CD4-positive, alpha-beta T cell (primary cell): ENCODE measurements around the gene CCDC154. TPM values are rescaled to one million over a fixed set of nuclear protein-coding genes. Genes with fewer than 3 reads are reported as not detected.
"Not testable (repeated sequence)": the region's sequence is repeated elsewhere in the genome, so short reads cannot be mapped to it uniquely, and the experiment has no call there.

Source experiments
- ATAC-seq: fragments of 200-7000 bp; cut with Tn5 transposase; one replicate; pipeline ENCODE4 v1.10.0; 2022; ENCODE audit warnings: mild to moderate bottlenecking; ENCODE audit not compliant: poor library complexity
- CTCF ChIA-PET: fragments of 350-600 bp; sonication (Branson Sonifier 250); formaldehyde crosslinking; loops from one replicate; lab custom pipeline; 2021; ENCODE audit warnings: antibody characterized with exemption, inconsistent platforms; lab: Charles Lee
- POLR2A ChIA-PET: fragments of 350-600 bp; sonication (Branson Sonifier 250); formaldehyde crosslinking; loops from one replicate; lab custom pipeline; 2021; ENCODE audit warnings: antibody characterized with exemption, inconsistent platforms; lab: Charles Lee
- DNase-seq, 14 experiments: peaks; one replicate each; pipeline ENCODE4 v3.0.0-alpha.2; 2013 to 2020; ENCODE audit warnings: mixed read lengths in 2 of 14
- H3K27ac ChIP-seq, 2 donors: one replicate each; pipeline versions ENCODE4 v1.5.1 to v1.7.0; 2013; ENCODE audit warnings: low read length in 2 of 2, low read depth in 1 of 2, mild to moderate bottlenecking in 1 of 2
- H3K27me3 ChIP-seq, 2 experiments: 1 replicate in 1 of 2; 2 replicates in 1 of 2; pipeline versions ENCODE4 v1.6.1 to v1.7.0; 2013; ENCODE audit warnings: low read length in 2 of 2, control low read depth in 1 of 2, mild to moderate bottlenecking in 1 of 2, moderate library complexity in 1 of 2; ENCODE audit not compliant: insufficient read depth in 2 of 2, control insufficient read depth in 1 of 2
- H3K36me3 ChIP-seq: one replicate; pipeline ENCODE4 v1.6.1; 2013; ENCODE audit warnings: low read length, control low read depth; ENCODE audit not compliant: insufficient read depth
- H3K4me1 ChIP-seq: one replicate; pipeline ENCODE4 v1.6.1; 2013; ENCODE audit warnings: low read length, control low read depth; ENCODE audit not compliant: insufficient read depth
- H3K4me3 ChIP-seq: one replicate; pipeline ENCODE4 v1.5.1; 2013; ENCODE audit warnings: mild to moderate bottlenecking, low read length, moderate library complexity
- H3K9me3 ChIP-seq, 2 experiments: 1 replicate in 1 of 2; 2 replicates in 1 of 2; pipeline versions ENCODE4 v1.6.1 to v1.7.0; 2013; ENCODE audit warnings: low read length in 2 of 2, mild to moderate bottlenecking in 2 of 2, control low read depth in 1 of 2, moderate library complexity in 1 of 2; ENCODE audit not compliant: control insufficient read depth in 1 of 2, insufficient read depth in 1 of 2
- H3K27ac Mint-ChIP-seq: one replicate; pipeline ENCODE4 v1.8.0; 2020; ENCODE audit warnings: mixed read lengths
- H3K27me3 Mint-ChIP-seq: one replicate; pipeline ENCODE4 v1.8.0; 2021; ENCODE audit warnings: mixed read lengths
- H3K36me3 Mint-ChIP-seq: one replicate; pipeline ENCODE4 v1.8.0; 2021; ENCODE audit warnings: low read depth, mixed read lengths
- H3K4me1 Mint-ChIP-seq: one replicate; pipeline ENCODE4 v1.8.0; 2021; ENCODE audit warnings: low read depth, mixed read lengths
- H3K4me3 Mint-ChIP-seq: one replicate; pipeline ENCODE4 v1.8.0; 2020; ENCODE audit warnings: mild to moderate bottlenecking, mixed read lengths
- H3K9me3 Mint-ChIP-seq: one replicate; pipeline ENCODE4 v1.8.0; 2020; ENCODE audit warnings: mixed read lengths
- intact Hi-C, 2 experiments: fragments of 100-400 bp; cut with DNase I in 1 of 2; cut with micrococcal nuclease in 1 of 2; formaldehyde crosslinking; loops; one replicate each; pipeline versions ENCODE4 v1.15.1 to v1.9.0; 2023 to 2025; cut with DNase I, micrococcal nuclease
- total RNA-seq, 174 experiments: library from RNA in 2 of 174; stranded (reverse) in 2 of 174; gene quantifications; one replicate each; pipeline ENCODE4 v1.2.3 and lab custom pipeline; 2021 to 2026
- TF ChIP-seq, protein P1 (sequence below): fragments of 200-600 bp; IDR thresholded peaks from one replicate; pipeline ENCODE4 v1.8.0; 2022; ENCODE audit warnings: antibody characterized with exemption, mild to moderate bottlenecking

CCDC154 gene
- total RNA-seq, 2 experiments from 2014 or later: 2.9 to 3.0 TPM

DNA sequence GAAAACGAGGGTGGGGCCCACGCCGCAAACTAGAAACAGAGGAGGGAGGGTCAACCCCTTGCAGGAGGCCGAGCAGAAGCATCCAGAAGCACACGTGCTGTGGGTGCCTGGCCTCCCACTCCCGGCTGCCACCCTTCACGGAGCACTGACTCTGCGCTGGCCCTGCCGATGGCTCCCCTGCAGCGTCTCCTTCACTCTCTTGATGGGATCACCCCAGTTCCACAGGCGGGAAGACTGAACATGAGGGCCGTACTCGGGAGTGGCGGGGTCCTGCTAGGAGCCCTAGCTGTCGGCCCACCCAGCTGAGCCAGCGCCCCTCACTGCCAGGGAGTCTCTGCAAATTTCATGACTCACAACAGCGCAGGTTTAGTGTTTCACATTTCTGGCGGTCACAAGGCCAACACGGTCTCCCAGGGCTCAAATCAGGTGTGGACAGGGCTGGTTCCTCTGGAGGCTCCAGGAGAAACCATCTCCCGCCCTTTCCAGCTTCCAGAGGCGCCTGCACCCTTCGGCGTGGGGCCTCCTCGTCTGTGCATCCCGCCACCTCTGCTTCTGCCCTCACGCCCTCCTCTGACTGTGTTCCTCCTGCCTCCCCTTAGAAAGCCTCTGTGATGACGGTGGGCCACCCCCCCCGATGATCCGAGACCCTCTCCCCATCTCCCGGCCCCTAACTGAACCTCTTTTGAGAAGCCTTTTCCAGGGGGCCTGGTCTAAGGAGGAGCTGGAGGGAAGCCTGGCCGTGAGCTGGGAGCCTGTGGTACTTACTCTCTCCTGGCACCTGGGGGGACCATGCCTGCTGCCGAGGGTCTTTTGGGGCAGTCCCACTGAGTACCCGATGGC lies 42.4 kb upstream of the CCDC154 start:
- no peaks in the 10 kb centered on the region for H3K36me3 Mint-ChIP-seq
- H3K4me1 ChIP-seq: no peaks in the 10 kb centered on the region
- no peaks in the 10 kb centered on the region for H3K27me3 ChIP-seq
- ChIA-PET POLR2A (interaction anchor here (0.6 kb wide), 1 partner anchor 49 kb away, joined by 3 read pairs; no protein-coding TSS in a partner anchor), CTCF (no interaction called here)
- H3K27ac Mint-ChIP-seq: no peak overlapping the region
- H3K9me3 Mint-ChIP-seq: no peaks in the 10 kb centered on the region
- intact Hi-C loops: no loop called here
- no peak overlapping the region for H3K4me3 Mint-ChIP-seq
- H3K9me3 ChIP-seq: peaks cover 0 to 7% of the 10 kb centered on the region in 2 experiments
- TF ChIP-seq, protein P1, sequence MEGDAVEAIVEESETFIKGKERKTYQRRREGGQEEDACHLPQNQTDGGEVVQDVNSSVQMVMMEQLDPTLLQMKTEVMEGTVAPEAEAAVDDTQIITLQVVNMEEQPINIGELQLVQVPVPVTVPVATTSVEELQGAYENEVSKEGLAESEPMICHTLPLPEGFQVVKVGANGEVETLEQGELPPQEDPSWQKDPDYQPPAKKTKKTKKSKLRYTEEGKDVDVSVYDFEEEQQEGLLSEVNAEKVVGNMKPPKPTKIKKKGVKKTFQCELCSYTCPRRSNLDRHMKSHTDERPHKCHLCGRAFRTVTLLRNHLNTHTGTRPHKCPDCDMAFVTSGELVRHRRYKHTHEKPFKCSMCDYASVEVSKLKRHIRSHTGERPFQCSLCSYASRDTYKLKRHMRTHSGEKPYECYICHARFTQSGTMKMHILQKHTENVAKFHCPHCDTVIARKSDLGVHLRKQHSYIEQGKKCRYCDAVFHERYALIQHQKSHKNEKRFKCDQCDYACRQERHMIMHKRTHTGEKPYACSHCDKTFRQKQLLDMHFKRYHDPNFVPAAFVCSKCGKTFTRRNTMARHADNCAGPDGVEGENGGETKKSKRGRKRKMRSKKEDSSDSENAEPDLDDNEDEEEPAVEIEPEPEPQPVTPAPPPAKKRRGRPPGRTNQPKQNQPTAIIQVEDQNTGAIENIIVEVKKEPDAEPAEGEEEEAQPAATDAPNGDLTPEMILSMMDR: no peak
- ATAC-seq: no peak
- H3K27me3 Mint-ChIP-seq: no peaks in the 10 kb centered on the region
- H3K36me3 ChIP-seq: no peaks in the 10 kb centered on the region
- DNase-seq: no peak
- H3K4me3 ChIP-seq: no peak overlapping the region
- no peaks in the 10 kb centered on the region for H3K4me1 Mint-ChIP-seq
- no peak overlapping the region for H3K27ac ChIP-seq

DNA sequence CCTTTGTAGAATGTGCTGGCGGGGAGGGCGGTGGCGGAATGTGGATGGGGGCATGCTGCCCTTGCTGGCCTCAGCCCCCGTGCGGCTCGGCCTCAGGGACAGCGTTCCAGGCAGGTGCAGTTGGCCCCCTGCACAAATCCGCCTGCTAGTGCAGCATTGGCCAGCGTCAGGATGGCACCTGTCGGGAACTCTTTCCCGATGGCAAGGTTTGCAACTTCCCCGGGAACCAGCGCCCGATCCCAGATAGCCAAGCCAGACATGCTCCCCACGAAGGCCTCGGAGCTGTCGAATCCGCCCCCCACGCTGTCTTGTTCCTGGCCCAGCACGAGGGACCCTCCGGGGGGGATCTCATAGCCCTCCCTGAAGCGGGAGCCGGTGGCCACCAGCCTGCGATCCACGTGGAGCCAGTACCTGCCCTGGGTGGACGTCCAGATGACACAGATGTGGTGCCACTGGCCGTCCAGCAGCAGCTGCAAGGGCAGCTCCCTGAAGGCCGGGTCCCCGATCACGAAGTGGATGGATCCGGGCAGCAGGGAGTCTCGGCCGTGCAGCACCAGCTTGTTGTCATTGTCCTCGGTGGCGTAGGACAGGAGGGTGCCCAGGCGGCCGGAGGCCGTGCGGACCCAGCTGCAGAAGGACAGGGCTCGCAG lies 41.6 kb upstream of the CCDC154 start:
- Mint-ChIP-seq H3K27me3 (no peaks in the 10 kb centered on the region), H3K4me3 (no peak overlapping the region), H3K4me1 (no peaks in the 10 kb centered on the region), H3K36me3 (no peaks in the 10 kb centered on the region), H3K27ac (no peak overlapping the region), H3K9me3 (no peaks in the 10 kb centered on the region)
- ATAC-seq (no peak), DNase-seq (no peak)
- H3K27ac ChIP-seq: no peak overlapping the region
- CTCF ChIA-PET: no interaction called here
- TF ChIP-seq, protein P1: no peak
- H3K9me3 ChIP-seq: peaks cover 0 to 7% of the 10 kb centered on the region in 2 experiments
- POLR2A ChIA-PET: no interaction called here
- no peak overlapping the region for H3K4me3 ChIP-seq
- H3K36me3 ChIP-seq: no peaks in the 10 kb centered on the region
- H3K4me1 ChIP-seq: no peaks in the 10 kb centered on the region
- intact Hi-C loops: no loop called here
- H3K27me3 ChIP-seq: no peaks in the 10 kb centered on the region

DNA sequence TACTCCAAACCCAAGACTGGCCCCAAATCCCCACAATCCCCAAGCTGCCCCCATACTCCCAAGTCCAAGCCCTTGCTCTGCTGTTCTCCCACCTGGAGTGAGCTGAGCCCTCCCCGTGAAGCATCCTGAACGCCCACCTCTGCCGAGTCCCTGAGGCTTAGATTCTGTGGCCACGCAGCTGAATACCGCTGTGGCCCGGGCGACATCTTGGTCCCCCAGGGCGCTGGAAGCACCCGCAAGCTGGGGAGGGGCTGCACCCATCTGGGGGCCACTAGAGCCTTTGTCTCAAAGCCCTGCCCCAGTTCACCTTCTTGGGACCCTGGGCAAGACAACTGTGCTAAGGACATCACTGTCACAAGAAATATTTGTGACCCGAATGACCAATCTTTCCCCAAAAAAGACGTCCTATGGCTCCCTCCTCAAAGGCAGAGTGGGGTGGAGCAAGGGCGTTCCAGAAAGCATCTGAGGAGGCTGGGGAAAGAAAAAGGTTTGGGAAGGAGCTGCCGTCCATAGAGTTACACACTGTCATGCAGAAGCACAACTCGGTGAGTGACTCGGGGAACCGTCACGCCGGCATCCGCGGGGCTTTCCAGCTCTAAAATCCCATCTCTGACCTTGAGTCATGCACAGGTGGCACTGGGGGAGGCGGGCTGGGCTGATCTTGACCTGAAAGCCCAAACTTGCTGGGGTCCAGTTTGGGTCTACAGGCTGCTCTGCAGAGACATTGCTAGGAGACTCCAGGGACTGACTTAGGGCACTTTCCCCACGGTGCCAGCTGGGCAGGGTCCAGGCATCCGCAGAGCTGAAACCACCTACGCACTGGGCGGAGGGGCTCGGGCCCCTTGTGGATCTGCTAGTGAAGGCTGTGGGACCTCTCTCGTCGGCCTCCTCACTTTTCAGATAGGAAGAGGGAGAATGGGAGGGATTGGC lies 37.8 kb upstream of the CCDC154 start:
- H3K9me3 ChIP-seq: peaks cover 0 to 7% of the 10 kb centered on the region in 2 experiments
- ATAC-seq (no peak), DNase-seq (no peak)
- no peaks in the 10 kb centered on the region for H3K4me1 ChIP-seq
- Mint-ChIP-seq H3K27me3 (no peaks in the 10 kb centered on the region), H3K4me1 (no peaks in the 10 kb centered on the region), H3K27ac (no peak overlapping the region), H3K9me3 (no peaks in the 10 kb centered on the region), H3K36me3 (no peaks in the 10 kb centered on the region), H3K4me3 (no peak overlapping the region)
- intact Hi-C loops: no loop called here
- no peak overlapping the region for H3K27ac ChIP-seq
- no peak overlapping the region for H3K4me3 ChIP-seq
- TF ChIP-seq, protein P1: no peak
- no peaks in the 10 kb centered on the region for H3K36me3 ChIP-seq
- CTCF ChIA-PET: no interaction called here
- no peaks in the 10 kb centered on the region for H3K27me3 ChIP-seq
- POLR2A ChIA-PET: no interaction called here

DNA sequence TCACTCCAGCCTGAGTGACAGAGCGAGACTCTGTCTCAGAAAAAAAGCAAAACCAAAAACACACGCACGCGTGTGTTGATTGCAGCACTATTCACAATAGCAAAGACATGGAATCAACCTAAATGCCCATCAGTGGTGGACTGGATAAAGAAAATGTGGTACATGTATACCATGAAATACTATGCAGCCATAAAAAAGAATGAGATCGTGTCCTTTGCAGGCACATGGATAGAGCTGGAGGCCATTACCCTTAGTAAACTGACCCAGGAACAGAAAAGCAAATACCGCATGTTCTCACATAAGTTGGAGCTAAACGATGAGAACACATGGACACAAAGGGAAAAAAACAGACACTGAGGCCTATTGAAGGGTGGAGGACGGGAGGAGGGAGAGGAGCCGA lies 34.6 kb upstream of the CCDC154 start:
- H3K4me1 Mint-ChIP-seq: peaks cover 12% of the 10 kb centered on the region
- H3K4me1 ChIP-seq: peaks cover 12% of the 10 kb centered on the region
- H3K27me3 Mint-ChIP-seq, H3K4me3 Mint-ChIP-seq, H3K27ac ChIP-seq, H3K27ac Mint-ChIP-seq, H3K36me3 Mint-ChIP-seq, H3K9me3 Mint-ChIP-seq, H3K9me3 ChIP-seq, CTCF ChIA-PET, H3K36me3 ChIP-seq, H3K4me3 ChIP-seq, H3K27me3 ChIP-seq, DNase-seq, ATAC-seq: not testable (repeated sequence)
- intact Hi-C loops: loop anchor here (5.0 to 10.0 kb wide), 5 partner anchors 54 to 566 kb away; partner anchors contain the start of genes CRAMP1 (in 1 of the 2), IFT140 (in 1 of the 2), NTHL1 (in 1 of the 2) and TMEM204 (in 1 of the 2)
- POLR2A ChIA-PET: interaction anchor here (0.6 to 1.3 kb wide), 3 partner anchors 55 to 129 kb away, joined by 3 read pairs; partner anchors contain the start of gene TMEM204
